GM19372 (cell line): ENCODE results near the gene NDUFB6.
"Not testable (repeated sequence)": the region's sequence is repeated elsewhere in the genome, so short reads cannot be mapped to it uniquely, and the experiment has no call there.

Source experiments
- ATAC-seq: cut with Tn5 transposase; IDR thresholded peaks from one replicate; pipeline ENCODE4 v1.9.1; 2021; ENCODE audit warnings: mild to moderate bottlenecking, low read depth, moderate library complexity; ENCODE audit not compliant: unreplicated experiment

NDUFB6 gene

DNA sequence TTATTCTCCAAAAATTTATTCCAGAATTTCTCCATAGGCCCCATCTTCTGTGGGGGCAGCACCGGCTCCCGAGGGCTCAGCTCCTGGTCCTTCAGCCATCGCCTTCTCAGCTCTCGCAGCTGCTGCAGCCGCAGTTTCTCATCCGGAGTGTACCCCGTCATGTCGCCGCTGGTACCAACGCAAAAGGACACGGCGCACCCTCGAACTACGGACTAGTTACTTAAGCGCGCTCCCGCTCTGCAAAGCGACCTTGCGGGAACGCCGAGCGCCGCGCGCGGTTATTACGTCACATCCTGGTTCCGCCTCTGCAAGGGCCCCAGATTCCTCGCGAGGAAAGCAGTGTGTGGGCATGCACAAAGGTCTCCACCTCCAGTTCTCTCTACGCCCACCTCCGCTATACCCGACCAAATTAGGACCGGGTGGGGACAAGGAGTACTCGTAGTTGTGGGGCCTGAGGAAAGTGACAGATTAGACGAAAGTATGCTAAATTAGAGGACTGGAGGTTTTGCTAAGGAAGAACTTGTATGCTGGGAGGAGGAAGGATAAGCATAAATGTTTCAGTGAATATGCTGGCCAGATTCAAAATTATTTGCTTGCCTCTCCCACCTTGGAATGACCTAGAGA, at the start of gene NDUFB6:
Gene NDUFB6, minus strand, starts transcription at position 260 of the 624 bp plus-strand sequence. Its CDS starts 99 bp downstream, at position 161.
- peak; percentile 81 for ATAC-seq

DNA sequence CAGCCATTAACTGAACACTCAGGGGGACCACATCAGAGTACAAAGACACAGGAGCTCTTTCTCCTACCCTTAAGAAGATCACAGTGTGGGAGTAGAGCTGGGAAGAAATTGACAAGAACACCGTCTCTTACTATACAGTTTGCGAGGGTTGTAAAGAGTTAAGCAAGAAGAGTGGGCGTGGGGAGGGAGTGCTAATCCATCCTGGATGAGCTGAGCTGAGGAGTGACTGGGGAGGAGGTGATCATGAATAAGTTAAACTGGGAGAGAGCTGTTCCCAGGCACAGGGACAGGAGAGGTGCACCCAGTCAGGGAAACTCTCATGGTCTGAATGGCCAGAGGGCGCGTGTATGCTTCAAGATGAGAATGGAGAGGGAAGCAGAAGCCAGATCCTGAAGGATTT, 45.3 kb upstream of the NDUFB6 start:
- no peak for ATAC-seq

DNA sequence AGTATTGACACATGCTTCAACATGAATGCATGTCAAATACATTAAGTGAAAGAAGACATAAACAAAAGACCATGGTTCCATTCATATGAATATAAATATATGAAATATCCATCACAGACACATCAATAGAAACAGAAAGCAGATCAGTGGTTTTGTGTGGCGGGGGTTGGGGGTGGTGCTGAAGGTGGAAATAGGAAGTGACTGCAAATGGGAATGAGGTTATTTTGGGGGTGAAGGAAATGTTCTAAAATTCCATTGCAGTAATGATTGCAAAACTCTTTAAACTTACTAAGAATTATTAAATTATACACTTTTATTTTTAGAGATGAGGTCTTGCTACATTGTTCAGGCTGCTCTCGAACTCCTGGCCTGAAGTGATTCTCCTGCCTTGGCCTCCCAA, 33.9 kb upstream of the NDUFB6 start:
- ATAC-seq: no peak

DNA sequence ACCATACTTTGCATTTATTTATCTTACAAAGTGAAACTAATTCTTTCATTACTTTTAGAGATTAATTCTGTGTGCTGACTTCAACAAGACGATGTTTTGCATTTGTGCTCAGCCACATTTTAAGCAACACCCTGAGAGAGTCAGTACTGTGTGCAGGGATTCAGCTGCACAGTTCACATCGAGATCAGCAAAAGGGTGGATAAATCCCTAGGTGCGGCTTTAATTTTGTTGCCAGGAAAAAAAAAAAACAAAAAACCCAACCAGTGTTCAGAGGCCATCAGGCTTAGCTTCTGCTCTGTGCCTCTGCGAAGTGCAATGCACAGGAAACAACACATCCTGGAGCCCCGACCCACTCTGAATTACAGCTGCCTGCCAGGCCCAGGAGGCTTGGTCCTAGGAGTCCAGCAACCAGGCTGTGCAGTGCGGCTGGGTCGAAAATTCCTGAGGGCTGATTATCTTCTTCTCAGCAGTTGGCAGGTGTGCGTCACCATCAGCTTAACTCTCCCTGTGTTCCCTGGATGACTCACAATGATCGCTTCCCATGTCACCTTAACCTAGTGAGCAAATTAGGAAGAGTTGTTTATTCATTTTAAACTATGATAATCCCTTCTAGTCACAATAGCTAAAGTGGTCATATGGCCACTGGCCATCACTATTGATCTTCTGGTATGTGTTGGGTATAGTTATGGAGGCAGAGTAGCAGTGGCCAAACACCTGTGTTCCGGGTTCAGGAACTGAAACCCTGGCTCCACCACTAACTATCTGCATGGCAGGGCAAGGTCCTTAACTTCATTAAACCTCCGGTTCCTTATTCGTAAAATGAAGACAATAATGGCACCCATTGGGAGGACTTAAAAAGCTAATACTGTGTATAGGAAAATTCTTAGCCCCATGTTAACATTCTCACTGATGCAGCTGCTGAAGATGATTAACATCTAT, 31.2 kb upstream of the NDUFB6 start:
- peak; percentile 78 for ATAC-seq

DNA sequence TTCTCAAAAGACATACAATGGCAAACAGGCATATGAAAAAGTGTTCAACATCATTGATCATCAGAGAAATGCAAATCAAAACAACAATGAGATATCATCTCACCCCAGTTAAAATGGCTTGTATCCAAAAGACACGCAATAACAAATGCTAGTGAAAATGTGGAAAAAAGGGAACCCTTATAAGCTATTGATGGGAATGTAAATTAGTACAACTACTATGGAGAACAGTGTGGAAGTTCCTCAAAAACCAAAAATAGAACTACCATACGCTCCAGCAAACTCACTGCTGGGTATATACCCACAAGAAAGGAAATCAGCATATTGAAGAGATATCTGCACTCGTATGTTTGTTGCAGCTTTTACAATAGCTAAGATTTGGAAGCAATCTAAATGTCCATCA, 26.1 kb upstream of the NDUFB6 start:
- not testable (repeated sequence) for ATAC-seq

DNA sequence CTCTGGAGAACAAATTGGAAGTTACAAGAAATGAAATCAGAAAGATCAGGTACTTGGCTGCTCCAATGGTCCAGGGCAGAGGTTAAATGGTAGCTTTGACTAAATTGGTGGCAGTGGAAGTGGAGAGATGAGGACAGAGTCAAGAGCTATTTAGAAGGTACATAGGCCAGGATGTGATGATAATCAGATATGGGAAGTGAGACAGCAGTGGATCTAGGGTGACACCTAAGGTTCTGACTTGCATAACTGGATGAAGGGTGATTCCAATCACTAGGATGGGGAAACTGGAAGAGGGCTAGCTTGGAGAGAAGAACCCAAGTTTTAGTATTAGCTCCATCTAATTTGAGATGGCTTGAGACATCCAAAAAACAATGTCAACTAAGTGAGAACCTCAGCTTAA, 24.0 kb upstream of the NDUFB6 start:
- no peak for ATAC-seq

DNA sequence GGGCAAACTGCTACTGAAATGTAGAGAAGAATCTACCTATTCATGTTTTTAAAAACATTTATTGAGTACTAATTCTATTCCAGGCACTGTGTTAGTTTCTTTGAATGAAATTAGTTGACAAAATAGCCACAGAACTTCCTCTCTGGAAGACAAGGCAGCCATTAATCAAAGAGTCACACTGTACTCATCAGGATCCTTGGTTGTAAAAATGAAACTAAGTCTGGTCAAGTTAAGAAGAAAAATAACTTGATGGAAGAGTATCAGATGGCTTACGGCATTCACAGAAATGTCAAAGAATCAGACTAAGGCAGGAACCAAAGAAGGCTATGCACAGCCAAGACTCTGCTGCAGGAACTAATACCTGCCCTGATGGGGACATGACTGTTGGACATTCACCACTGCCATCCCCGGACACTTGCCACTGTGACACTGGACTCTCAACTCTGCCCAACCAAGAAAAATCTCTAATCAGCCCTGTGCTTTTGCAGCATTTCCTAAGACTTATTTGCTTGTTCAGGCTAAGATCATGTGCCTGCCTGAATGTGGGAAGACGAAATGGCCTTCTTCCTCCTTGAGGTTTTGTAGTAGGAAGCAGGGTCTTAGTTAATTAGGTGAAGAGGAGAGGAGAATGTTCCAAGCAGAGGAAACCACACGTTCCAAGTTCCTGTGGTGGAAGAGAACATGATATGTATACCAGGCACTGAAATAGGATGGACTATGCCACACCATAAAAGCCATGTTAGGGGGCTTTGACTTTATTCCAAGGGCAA, 23.3 kb upstream of the NDUFB6 start:
- ATAC-seq: no peak

DNA sequence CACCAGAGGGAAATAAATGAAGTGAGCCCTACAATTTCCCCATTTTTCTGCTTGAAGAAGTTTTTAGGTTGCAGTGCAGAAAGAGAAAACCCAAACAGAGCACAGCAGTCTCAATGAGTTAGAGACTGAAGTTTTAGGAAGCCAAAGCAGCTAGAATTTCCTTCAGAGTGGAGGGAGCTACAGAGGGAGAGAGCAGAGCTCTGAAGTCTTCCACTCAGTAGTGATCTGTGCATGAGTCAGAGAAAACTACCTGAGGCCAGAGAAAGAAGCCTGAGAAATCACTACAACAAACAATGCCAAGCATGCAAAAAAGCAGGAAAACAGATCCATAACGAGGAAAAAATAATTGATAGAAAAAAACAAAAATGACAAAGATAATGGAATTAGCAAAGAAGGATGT, 17.9 kb upstream of the NDUFB6 start:
- no peak for ATAC-seq

DNA sequence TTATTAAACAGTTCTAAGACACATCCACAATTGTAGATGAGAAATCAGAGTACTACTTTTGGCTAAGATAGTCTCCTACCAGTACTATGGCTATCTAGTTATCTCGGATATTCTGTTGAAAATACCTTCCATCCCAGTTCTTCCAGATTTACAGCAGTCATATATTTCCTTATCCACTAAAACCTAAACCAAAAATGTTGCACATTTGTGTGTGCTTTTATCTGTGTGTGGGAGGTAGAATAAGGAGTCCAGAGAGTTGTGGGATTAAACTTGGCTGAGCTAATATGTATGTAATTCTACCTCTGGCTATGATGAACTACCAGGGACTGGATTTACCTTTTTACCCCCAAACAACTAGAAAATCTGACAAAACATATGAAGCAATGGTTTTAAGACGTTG, 17.5 kb upstream of the NDUFB6 start:
- ATAC-seq: no peak

DNA sequence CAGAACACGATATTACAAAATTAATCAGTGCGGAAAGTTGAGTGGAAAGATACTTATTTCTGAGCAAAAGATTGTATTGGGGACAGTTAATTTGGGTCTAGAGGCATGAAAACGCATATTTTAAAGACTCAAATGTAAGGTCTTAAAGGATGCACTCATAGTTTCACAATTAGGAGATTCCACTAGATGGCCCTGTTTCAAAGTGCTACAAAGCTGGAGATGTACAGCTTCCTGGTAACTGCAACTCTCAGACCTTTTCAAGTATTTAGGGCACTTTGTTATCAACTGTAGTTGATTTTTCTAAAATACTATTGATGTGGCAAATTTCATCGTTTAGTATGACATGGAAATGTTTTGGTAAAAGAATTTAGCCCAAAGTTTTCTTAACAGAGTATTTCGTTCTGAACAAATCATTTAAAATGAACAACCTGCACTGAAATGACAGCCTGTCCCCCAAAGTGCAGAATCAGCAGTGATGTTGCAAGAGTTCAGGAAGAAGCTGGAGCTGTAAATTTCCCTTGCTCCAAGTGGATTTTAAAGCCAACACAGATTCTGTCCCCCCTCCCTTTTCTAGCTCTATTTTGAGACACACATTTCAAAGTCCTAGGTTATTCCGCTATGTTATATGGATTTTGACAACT, 16.2 kb upstream of the NDUFB6 start:
- ATAC-seq: no peak

DNA sequence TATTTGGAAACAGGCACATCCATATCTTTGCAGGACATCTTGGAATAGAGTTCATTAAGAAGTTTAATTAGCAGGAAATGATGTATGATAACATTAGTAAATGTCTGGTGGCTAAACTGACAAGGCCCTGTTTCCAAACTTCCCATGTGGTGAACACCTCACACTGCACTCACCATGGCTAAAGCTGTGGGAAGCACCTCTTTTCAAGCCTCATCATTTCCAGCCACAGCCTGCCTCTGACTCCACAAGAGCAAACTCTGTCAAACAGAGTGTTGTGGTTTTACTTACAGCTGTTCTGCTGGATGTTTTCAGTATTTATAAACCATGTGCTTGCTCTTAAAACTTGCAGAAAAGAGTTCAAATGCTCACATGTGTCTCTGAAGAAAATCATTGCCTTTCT, 14.9 kb upstream of the NDUFB6 start:
- ATAC-seq: no peak

DNA sequence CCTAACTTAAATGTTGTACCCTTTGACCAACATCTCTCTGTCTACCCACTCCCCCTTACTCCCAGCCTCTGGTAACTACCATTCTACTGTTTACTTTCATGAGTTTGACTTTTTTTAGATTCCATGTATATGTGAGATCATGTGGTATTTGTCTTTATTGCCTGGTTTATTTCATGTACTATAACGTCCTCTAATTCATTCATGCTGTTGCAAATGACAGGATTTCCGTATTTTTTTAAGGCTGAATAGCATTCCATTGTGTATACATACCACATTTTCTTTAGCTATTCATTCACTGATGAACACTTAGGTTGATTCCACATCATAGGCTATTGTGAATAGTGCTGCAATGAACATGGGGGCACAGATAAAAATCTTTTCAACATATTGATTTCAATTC, 11.8 kb upstream of the NDUFB6 start:
- ATAC-seq: no peak

DNA sequence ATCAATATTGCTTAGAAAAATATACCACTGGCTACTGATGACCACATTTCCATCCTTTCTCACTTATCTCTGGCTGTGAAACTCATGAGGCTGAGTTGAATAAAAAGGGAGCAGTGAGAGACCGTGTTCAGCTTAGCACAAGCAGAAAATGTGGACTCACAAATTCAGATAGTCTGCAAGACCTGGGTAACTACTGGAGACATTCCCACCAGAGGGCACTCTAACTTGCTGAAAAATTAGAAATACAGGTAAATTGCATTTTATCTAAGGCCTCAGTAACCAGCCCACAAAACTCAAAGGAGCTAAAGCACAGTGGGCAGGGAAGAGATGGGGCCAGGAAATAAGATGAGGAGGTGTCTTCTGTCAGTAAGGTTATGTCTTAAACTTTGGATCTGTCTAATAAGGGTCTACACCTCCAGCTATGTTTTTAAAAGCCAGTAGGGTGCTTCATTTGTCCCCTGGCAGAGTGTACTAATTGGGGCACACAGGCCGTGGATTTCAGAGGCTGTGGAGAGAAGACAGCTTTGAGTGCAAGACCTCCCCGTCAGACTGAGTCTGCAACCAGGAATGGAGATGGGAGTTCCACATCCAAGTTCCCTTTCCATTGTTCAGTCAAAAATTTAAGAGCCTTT, 8.7 kb upstream of the NDUFB6 start:
- ATAC-seq: no peak

DNA sequence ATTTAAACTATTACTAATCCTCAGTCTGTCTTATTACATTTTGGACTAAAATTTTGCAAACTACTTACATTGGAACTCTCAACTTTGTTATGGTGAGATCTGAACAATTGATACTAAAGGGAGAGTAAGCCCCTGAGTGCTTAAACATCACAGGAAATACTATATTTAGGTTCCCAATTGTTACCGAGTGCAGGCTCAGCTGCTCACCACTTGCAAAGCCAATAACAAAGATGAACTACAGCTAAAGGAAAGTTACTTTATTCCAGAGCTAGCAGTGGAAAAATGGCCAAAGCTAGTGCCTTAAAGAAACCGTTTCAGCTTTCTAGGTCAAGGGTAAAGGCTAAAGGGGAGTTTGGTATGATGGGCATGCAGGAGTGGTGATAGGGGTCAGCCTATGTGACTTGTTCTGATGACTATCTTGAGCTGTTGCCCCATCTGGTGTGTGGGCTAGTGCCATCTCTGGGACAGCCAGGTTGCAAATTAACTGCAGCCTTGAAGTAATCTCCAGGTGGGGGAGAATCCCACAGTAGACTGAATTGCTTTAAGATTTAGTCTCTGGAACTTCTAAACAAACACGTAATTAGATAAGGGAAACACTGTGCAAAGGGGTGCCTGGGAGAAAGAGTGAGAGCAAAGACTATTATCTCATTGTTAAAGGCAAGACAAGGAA, 7.8 kb upstream of the NDUFB6 start:
- ATAC-seq: no peak

DNA sequence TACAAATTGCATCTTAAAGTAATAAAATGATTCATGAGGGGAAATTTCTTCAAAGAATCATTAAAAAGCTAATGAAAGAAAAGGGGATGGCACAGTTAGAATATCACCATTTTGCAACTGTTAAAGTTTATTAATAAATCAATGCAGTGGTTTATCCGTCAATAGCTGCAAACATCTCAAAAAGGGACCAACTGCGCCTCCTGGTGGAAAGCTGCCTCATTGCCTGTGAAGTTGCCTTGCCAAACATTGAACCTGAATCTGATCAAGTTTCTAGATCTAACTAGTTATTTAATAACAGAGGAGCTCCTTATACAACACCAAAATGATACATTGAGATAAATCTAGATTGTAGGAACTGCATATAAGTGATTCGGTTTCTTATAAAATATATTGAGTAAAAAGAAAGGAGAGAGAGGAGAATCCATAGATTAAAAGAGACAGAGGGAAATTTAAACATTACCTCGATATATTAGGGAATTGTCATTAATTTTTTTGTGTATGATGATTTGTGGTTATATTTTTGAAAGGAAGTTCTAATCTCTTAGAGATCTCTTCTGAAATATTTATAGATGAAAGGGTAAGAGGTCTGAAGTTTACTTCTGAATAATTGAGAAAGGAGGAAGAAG, 6.9 kb upstream of the NDUFB6 start:
- ATAC-seq: peak; percentile 63

DNA sequence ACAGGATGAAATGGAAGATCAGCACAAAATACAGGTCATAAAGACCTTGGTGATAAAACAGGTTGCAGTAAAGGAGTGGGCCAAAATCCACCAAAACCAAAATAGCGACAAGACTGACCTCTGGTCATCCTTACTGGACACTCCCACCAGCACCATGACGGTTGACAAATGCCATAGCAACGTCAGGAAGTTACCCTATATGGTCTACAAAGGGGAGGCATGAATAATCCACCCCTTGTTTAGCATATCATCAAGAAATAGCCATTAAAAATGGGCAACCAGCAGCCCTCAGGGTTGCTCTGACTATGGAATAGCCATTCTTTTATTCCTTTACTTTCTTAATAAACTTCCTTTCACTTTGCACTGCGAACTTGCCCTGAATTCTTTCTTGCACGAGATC, 6.0 kb upstream of the NDUFB6 start:
- ATAC-seq: no peak

DNA sequence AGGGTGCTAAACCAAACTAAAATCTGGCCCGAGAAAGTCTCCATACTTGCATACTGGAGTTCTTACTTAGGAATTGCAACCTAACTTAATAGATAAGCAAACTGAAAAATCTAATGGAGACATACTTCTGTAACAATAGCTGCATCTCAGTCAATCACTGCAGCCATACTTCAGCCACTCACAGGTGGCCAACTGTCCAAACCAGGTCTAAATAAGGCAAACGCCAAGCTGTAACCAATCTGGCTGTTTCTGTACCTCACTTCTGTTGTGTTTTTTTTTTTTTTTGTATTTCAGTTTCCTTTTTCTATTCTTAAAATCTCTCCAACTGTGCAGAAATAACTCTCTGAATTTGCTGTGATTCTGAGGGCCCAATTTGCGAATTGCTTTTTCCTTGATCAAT, 4.4 kb upstream of the NDUFB6 start:
- ATAC-seq: no peak

DNA sequence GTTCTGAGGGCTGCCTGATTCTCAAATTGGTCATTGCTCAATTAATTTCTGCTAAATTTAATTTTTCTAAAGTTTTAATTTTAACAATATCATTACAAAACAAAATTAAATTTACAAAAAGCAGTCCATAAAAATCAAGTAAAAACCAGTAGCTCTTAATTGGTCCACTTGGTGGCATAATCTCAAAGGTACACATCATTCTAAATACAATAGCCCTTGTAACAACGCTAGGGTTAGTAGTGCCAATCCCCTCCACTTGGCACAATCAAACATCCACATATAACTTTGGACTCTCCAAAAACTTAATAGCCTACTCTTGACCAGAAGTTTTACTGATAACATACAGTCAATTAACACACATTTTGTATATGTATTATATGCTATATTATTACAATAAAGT, 1.9 kb upstream of the NDUFB6 start:
- ATAC-seq: no peak

DNA sequence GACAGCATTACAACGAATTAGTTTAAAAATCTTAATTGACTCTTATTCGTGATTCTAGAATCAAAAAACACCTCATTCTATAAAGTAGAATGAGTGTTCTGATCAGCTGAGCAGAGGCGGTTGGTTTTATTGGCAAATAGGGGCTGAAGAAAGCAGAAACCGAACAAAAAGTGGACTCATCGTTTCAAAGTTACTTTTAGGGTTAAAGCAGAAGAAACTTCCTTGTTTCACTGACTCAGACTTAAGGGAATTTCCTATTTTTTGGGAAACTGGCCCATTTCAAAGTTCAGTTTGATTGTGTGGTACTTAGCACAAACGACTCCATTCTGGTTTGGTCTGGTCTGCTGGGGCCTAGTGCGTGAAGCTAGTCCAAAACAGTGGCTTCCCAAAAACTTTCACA, 862 bp upstream of the NDUFB6 start:
- ATAC-seq: no peak
